Renal cortex interstitium (tissue), 11 donors: ENCODE measurements around the gene CDYL2. TPM values are rescaled to one million over a fixed set of nuclear protein-coding genes. Genes with fewer than 3 reads are reported as not detected.
"Not testable (repeated sequence)": the region's sequence is repeated elsewhere in the genome, so short reads cannot be mapped to it uniquely, and the experiment has no call there.

Experiments
- DNase-seq, 11 donors: peaks; one replicate each; pipeline ENCODE4 v3.0.0-alpha.2; 2013; ENCODE audit warnings: low read depth in 9 of 11, low spot score in 4 of 11; ENCODE audit errors: extremely low read depth in 1 of 11
- polyA plus RNA-seq, 3 donors: library from polyadenylated mRNA; unstranded; fragments of 120-200 nt; gene quantifications; one replicate each; pipeline ENCODE4 v1.2.1, GENCODE V29; 2013; ENCODE audit not compliant: insufficient read length in 3 of 3

The CDYL2 gene
- polyA plus RNA-seq, 3 donors = 6.3 to 8.0 (median 7.7) TPM

GRCh38 chr16:80775450-80775849 lies 28.9 kb downstream of the CDYL2 start:
- no peak for DNase-seq

- DNase-seq = no peak
These were observed 37.6 kb downstream of the CDYL2 start for GRCh38 chr16:80766798-80767197.

DNA sequence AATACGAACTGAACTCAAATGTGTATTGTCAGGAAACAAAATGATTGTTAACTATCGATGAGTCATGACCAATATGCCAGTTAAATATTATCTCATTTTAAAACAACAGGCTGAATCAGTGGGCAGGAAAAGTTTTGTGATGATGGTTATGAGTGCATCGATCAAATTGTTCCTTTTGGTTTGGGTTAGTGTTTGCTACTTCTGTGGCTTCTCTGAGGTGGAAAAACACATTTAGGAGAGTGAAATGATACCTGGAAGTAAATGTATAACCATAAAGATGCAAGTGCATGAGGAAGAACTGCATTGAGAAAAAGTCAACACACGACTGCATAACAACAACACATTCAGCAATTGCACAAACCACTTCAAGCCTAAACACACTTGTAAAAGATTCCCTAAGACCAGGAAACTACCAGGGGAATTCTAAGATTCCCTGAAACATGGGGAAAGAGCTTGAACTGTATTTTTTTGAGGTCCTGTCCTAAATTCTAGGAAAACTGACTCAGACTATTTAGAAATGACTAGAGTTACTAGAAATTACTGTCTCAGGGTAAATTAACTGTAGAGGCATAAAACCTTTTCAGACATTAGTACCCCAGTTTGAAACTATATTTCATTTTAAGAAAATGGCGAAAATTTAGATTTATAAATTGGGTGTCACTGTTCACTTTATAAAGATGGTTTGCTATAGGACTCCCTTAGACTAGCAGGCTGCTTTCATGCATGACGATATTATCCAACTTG lies 44.8 kb downstream of the CDYL2 start:
- DNase-seq = no peak

GRCh38 chr16:80754476-80754875 lies 49.9 kb downstream of the CDYL2 start:
- no peak for DNase-seq

- DNase-seq = no peak
These were observed 51.9 kb downstream of the CDYL2 start for GRCh38 chr16:80752541-80752940.

- DNase-seq = no peak
These were observed 53.2 kb downstream of the CDYL2 start for GRCh38 chr16:80751167-80751566.

GRCh38 chr16:80746231-80746630 lies 58.2 kb downstream of the CDYL2 start:
- DNase-seq = peak in 4 of 11 donors; percentile 7 to 20 (median 8)

DNA sequence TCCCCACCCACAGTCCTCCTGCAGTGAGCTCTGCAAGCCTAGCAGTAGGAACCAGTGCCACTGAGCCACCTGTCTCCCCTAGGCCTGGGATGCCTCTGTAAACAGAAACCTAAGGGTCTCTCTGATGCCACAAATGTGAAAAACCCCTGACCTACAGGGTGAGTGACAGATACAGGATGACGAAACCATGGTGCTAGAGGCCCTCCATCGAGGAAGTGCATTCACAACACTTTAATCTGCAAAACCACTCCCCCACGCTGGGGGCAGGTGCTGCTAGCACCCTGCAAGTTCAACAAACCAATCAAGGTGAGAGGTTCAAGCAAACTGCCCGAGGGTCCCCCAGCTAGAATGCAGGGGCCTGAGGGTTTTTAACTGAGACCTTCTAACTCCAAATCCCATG lies 59.5 kb downstream of the CDYL2 start:
- no peak for DNase-seq

- DNase-seq = no peak
These were observed 60.6 kb downstream of the CDYL2 start for GRCh38 chr16:80743772-80744171.

GRCh38 chr16:80743273-80743672 lies 61.1 kb downstream of the CDYL2 start:
- no peak for DNase-seq

DNA sequence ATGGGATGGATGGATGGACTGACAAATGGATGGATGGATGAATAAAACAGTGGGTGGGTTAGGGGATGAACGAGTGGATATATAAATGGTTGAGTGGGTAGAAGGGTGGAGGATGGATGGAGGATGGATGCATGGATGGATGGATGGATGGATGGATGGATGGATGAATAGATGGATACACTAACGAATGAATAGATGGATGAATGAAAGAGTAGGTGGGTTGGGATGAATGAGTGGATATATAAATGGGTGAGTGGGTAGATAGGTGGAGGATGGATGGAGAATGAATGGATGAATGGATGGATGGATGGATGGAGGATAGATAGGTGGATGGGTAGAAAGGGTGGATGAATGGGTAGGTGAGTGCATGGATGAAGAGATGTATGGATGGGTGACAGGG lies 62.1 kb downstream of the CDYL2 start:
- DNase-seq = no peak

DNA sequence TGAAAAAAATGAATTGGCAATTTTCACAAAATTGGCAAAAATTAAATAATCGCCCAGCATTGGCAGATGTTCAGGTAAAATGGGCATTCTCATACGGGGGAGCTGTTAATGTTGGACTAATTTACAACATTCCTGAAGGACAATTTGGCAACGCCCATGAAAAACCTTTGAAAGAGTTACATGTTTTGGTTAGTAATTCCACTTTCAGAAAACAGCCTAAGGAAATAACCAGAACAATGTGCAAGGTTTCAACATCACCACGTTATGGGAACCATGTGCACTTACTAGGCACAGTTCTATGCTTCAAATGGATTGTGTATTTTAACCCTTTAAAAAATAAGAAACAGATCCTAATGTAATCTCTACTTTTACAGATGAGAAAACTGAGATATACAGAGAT lies 62.7 kb downstream of the CDYL2 start:
- no peak for DNase-seq

DNA sequence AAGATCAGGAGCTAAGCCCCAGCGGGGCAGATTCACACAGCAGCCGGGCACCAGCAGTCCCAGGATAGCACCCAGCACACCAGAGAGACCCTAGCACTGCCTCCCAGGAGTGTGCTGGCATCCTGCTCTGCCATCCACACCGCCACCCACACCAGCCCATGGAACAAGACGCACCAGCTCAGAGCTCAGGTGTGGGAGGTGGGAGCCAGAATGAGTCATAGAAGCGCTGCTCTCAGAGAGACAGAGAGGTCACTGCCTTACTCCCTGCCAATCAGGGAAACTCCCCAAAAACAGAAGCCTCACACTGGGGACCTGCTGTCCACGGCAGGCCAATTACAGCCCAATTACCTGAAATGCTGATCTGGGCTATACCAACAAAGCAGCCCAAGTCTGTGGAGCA lies 64.9 kb downstream of the CDYL2 start:
- DNase-seq = no peak

GRCh38 chr16:80738521-80738920 lies 65.9 kb downstream of the CDYL2 start:
- DNase-seq = no peak

- DNase-seq = no peak
These were observed 68.6 kb downstream of the CDYL2 start for GRCh38 chr16:80735846-80736245.

- no peak for DNase-seq
These were observed 71.0 kb downstream of the CDYL2 start for GRCh38 chr16:80733407-80733806.

GRCh38 chr16:80731915-80732314 lies 72.5 kb downstream of the CDYL2 start:
- DNase-seq = no peak

DNA sequence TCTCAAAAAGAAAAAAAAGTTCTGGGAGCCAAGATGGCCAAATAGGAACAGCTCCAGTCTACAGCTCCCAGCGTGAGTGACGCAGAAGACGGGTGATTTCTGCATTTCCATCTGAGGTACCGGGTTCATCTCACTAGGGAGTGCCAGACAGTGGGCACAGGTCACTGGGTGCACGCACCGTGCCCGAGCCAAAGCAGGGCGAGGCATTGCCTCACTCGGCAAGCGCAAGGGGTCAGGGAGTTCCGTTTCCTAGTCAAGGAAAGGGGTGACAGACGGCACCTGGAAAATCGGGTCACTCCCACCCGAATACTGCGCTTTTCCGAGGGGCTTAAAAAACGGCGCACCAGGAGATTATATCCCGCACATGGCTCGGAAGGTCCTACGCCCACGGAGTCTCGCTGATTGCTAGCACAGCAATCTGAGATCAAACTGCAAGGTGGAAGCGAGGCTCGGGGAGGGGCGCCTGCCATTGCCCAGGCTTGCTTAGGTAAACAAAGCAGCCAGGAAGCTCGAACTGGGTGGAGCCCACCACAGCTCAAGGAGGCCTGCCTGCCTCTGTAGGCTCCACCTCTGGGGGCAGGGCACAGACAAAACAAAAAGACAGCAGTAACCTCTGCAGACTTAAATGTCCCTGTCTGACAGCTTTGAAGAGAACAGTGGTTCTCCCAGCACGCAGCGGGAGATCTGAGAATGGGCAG lies 77.2 kb downstream of the CDYL2 start:
- DNase-seq = not testable (repeated sequence)

DNA sequence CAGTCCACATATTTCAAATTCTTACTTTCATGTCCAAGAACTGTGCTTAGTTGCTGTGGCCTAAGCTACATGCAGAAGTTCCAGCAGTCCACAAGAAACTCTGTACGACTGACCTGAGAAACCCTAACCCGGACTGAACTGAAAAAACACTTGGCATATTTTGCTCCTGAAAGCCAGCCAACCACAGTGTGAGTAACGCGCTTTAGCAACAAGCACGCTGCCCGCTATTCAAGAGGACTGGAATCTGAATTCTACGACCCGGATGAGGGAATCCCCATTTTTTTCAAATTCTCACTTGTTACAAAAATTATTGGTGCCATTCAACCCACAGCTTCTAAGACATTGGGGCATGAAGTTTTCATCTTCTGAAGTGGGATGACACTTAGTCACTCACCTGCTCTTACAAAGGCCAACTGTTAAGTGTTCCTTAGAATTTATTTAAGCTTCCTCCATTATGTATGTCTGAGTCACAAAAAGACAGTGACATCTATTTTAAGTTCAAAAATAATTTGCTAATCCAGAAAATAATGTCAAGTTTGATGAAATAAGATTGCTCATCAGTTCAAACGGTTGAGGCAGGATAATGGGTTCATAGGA lies 78.7 kb downstream of the CDYL2 start:
- DNase-seq = no peak

DNA sequence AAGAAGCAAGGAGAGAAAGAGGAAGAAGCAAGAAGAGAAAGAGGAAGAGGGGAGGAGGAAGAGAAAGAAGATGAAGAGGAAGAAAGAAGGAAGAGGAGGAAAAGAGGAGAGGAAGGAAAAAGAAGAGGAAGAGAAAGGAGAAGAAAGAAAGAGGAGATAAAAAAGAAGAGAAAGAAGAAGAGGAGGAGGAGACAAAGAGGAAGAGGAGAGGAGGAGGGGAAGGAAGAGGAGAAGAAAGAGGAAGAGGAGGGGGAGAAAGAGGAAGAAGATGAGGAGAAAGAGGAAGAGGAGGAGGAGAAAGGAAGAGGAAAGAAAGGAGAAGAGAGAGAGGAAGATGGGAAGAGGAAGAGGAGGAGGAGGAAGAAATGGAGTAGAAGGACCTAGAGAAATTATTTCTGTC lies 80.4 kb downstream of the CDYL2 start:
- DNase-seq = no peak
